ENCODE data around the gene KDM5A. TPM values are rescaled to one million over a fixed set of nuclear protein-coding genes. Genes with fewer than 3 reads are reported as not detected.
A peak's percentile ranks its signal among the peaks of the same experiment; 100 is the strongest.

KDM5A gene
- total and polyA plus RNA-seq, 8 donors, result 4.1 to 43.8 (median 23.0) TPM

GRCh38 chr12:275812-276211 is 113.3 kb downstream of the KDM5A start:
- DNase-seq, result no peak
- ATAC-seq, result no peak
- intact Hi-C loops (cut with DNase I), result no loop called here
- Histone ChIP-seq H3K4me1 (no peaks in the 10 kb centered on the region), H3K4me3 (no peak overlapping the region), H3K27me3 (no peaks in the 10 kb centered on the region), H3K27ac (no peak overlapping the region), H3K36me3 (no peaks in the 10 kb centered on the region), H3K9me3 (no peaks in the 10 kb centered on the region)
- WGBS, 2 donors, result 84 to 88% methylated on average over 6 of the region's 6 CpGs
- no peak for TF ChIP-seq CTCF (IDR thresholded peaks at IDR 0.05)
- no peak for FAIRE-seq

GRCh38 chr12:273382-273781 is 115.7 kb downstream of the KDM5A start:
- no peak for ATAC-seq
- Histone ChIP-seq H3K27ac (no peak overlapping the region), H3K4me1 (no peaks in the 10 kb centered on the region), H3K4me3 (no peak overlapping the region), H3K9me3 (no peaks in the 10 kb centered on the region), H3K27me3 (no peaks in the 10 kb centered on the region), H3K36me3 (no peaks in the 10 kb centered on the region)
- TF ChIP-seq CTCF (IDR thresholded peaks at IDR 0.05), result no peak
- 59 to 68% methylated on average over 3 of the region's 3 CpGs for WGBS, 2 donors
- intact Hi-C loops (cut with DNase I), result no loop called here
- DNase-seq, result no peak
- no peak for FAIRE-seq

- WGBS, 2 donors, result 94 to 96% methylated on average over 6 of the region's 6 CpGs
- intact Hi-C loops (cut with DNase I), result no loop called here
- Histone ChIP-seq H3K27me3 (no peaks in the 10 kb centered on the region), H3K9me3 (no peaks in the 10 kb centered on the region), H3K27ac (no peak overlapping the region), H3K36me3 (no peaks in the 10 kb centered on the region), H3K4me1 (no peaks in the 10 kb centered on the region), H3K4me3 (no peak overlapping the region)
- FAIRE-seq, result no peak
- no peak for TF ChIP-seq CTCF (IDR thresholded peaks at IDR 0.05)
- DNase-seq, result no peak
- no peak for ATAC-seq
Observed at GRCh38 chr12:272942-273341, 116.2 kb downstream of the KDM5A start.

GRCh38 chr12:271161-271560 is 118.0 kb downstream of the KDM5A start:
- Histone ChIP-seq H3K36me3 (no peaks in the 10 kb centered on the region), H3K27ac (no peak overlapping the region), H3K4me3 (no peak overlapping the region), H3K4me1 (no peaks in the 10 kb centered on the region), H3K27me3 (peaks cover 0 to 6% (median 0%) of the 10 kb centered on the region in 4 donors), H3K9me3 (no peaks in the 10 kb centered on the region)
- WGBS, 2 donors, result 66 to 75% methylated on average over 4 of the region's 4 CpGs
- no peak for TF ChIP-seq CTCF (IDR thresholded peaks at IDR 0.05)
- ATAC-seq, result no peak
- FAIRE-seq, result no peak
- no peak for DNase-seq
- intact Hi-C loops (cut with DNase I), result no loop called here

- WGBS, 2 donors, result 49 to 54% methylated on average over 3 of the region's 3 CpGs
- H3K4me3 ChIP-seq, result no peak overlapping the region
- no peaks in the 10 kb centered on the region for H3K36me3 ChIP-seq
- ATAC-seq (peak in 1 of 4 donors; percentile 29), FAIRE-seq (no peak), DNase-seq (no peak)
- peaks cover 0 to 6% (median 0%) of the 10 kb centered on the region in 4 donors for H3K27me3 ChIP-seq
- no peaks in the 10 kb centered on the region for H3K9me3 ChIP-seq
- no peak for TF ChIP-seq CTCF (IDR thresholded peaks at IDR 0.05)
- intact Hi-C loops (cut with DNase I), result no loop called here
- no peak overlapping the region for H3K27ac ChIP-seq
- H3K4me1 ChIP-seq, result no peaks in the 10 kb centered on the region
Observed at GRCh38 chr12:269191-269590, 119.9 kb downstream of the KDM5A start.

Measured in pancreas (tissue), 10 donors.